Stimulated activated CD8-positive, alpha-beta memory T cell treated with anti-CD3 and anti-CD28 coated beads, Interleukin-7, amount 100 ng/mL, for 48 hours (primary cell): ENCODE results near the gene ADAMTS17.

Source experiments
- DNase-seq, 2 donors: peaks; one replicate each; pipeline ENCODE4 v3.0.0-alpha.2; 2020; ENCODE audit warnings: low read depth in 1 of 2; ENCODE audit errors: extremely low read depth in 1 of 2

The ADAMTS17 gene

DNA sequence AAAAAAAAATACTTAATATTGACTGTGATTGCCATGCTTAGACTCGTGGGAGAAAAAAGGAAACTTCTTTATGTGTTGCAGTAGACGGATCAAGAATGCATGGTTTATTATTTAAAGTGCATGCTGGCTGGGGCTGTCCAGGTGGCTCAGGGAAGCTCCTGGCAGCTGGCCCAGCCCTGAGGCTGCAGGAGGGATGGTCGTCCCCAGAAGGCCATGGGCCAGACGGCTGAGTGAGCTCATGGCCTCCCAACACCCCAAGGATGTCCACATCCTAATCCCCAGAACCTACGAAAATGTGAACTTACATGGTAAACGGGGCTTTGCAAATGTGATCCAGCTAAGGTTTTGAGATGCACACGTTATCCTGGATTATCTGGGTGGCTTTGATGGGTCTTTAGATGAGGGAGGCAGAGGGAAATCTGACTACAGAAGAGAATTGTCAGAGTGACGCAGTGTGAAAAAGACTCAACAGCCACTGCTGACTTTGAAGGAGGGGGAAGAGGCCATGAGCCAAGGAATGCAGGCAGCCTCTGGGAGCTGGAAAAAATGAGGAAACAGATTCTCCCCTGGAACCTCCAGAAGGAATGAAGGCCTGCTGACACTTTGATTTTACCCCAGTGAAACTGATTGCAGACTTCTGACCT lies 29.8 kb downstream of the ADAMTS17 start:
- DNase-seq: no peak

DNA sequence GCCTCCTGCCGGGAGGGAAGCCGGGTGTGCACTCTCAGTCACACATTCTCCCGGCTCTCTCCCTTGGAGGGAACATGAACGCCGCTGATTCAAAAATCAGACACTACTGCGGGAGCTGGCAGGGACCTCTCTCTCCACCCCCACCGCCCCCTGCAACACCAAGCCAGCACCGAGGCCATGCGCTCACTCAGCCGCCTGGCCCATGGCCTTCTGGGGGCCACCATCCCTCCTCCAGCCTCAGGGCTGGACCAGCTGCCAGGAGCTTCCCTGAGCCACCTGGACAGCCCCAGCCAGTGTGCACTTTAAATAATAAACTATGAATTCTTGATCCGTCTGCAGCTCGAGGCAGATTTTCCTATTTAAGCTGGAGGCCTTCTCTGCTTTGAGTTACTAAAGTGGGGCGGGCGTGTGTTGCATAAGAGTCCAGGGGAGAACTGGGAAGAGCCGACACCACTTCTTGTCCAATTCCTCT lies 30.6 kb downstream of the ADAMTS17 start:
- no peak for DNase-seq

GRCh38 chr15:100310513-100311153 lies 31.1 kb downstream of the ADAMTS17 start:
- no peak for DNase-seq

- DNase-seq: no peak
These were observed 31.8 kb downstream of the ADAMTS17 start for GRCh38 chr15:100310041-100310405.

DNA sequence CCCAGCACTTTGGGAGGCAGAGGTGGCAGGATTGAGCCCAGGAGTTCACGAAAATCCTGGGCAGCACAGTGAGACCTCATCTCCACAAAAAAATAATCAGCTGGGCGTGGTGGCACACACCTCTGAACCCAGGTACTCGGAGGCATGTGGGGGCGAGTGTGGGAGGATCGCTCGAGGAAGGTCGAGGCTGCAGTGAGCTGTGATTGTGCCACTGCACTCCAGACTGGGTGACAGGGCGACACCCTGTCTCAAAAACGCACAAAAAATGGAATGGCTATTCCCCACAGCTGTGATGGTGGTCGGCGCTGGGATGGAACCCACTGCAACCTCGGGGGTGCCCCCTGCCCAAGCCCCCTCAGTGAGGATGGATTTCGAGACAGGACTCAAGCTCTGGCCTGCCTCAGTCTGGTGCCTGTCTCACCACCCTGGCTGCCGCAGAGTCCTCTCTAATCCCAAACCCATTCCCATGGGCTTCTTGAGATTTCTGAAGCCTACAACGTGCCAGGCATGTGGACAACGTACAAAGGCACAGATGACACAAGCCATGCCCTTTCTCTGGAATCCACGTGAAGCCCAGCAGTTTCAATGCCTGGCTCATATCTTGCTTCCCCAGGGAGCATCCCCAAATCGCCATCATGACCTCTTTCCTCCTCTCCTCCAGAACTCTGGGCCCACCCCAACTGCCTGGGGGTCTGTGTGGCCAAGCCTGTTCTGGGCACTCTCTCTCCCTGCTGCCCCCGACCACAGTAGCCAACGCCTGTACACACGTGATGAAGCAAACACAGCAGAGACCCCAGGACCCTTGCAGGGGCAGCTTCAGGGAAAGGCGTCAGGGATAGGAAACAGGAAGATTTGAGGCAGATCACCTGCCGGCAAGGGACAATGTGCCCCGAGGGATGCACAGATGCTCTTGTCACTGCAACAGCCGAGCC lies 32.4 kb downstream of the ADAMTS17 start:
- no peak for DNase-seq

DNA sequence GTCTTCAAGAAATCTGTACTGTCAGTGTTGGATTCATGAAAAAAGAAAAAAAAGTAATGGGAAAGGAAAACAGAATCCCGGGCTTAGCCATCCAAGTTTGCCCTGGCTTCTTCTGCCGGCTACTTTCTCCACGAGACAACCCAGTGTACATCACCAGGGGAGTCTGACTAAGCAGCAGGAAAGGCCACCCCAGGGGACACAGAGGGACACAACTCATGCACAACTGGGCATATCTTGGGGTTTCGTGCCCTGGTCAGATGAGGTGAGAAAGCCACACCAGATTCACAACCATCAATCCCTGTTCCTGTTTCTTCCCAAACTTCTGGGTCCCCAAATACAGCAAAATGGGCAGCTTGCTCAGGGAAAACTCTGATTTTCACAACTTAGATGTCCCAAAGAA lies 33.2 kb downstream of the ADAMTS17 start:
- DNase-seq: no peak

- no peak for DNase-seq
These were observed 33.6 kb downstream of the ADAMTS17 start for GRCh38 chr15:100308213-100308600.

DNA sequence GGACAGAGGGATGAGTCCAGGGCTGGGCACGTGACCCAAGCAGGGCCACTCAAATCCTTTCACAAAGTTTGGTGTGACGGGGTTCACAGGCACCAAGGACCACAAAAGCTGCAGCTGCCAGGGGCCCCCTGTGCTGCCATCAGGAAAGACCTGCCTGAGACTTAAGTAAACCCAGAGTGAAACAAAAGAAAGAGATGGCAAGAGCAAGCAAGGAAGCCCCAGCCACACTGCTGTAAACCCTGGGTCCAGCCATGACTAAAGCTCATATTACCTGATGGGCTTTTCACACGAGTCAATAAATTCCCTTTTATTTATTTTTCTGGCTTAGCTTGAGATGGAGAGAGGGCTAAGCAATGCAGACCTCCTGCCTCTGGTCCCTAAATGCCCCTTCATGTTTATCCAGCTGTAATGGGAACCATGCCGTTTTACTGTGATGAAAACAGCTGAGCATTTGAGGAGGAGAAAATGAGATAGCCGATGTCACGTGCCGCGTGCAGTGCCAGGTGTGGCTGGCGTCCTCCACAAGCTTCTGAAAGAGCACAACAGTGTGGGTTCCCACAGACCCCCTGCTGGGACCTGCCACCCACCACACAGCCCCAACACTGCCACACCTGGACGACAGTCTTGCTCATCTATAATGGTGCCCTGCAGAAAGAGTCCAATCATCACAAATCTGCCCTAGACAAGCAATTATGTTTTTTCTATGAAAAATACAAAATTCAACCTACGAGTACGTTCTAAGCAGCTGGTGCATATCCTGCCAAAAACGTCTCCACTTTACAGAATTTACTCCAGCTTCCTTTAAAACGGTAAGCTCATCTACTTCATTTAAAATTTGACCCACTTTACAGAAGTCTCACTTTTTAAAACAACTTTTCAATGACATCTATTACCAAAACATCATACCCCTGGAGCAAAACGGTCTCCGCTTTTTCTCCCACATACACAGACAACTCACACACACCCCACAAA lies 34.2 kb downstream of the ADAMTS17 start:
- DNase-seq: no peak

DNA sequence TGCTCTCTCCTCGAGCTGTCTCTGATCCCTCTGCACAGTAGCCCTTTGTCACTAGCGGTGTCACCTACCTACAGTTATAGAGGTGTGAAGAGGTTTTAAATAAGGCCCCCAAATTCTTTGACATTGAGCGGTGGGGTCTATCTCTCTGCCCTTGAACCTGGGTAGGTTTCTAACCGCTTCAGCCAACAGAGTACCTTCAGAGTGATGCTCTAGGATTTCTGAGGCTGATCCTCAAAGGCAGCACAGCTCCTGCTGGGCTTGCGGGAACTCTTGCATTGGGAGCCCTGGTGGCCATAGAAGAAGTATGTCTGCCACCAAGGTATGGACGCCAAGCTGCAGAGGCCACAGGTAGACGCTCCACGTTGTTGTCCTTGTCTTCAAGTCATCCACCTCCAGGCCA lies 35.7 kb downstream of the ADAMTS17 start:
- DNase-seq: no peak

GRCh38 chr15:100301910-100302431 lies 39.8 kb downstream of the ADAMTS17 start:
- DNase-seq: no peak

DNA sequence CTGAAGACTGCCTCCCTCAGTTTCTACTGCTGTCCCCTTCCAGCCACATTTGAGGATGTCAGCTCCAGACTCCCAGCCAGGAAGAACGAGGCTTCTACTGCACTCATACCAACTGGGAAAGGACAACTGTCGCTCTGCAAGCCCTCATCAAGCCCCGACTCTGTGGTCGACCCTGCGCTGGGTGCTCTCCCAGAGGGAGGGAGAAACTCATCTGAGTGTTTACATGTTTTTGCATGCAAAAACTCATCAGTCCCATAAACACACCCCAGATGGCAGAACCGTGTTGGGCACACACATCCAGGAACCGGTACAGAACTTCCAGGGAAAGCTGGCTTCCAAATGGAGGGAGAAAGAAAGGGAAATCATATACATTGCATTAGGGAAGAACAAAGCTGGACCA lies 43.5 kb downstream of the ADAMTS17 start:
- no peak for DNase-seq

DNA sequence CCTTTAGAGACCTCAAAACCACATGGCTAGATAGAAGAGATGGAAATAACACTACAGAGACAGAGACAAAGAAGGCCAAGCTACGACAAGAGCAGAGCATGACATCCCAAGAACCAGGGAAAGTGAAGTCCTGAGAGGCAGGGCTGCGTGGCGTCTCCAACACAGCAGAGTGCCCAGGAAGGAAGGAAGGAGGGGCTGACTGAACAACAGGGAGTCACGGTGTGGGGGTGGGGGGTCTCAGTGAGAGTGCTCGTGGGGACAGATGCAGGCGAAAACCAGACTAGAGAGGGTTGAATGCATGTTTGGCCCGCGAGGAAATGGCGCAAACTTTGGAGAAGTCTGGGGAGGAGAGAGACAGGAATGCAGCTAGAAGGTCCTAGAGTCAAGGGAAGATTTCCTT lies 44.0 kb downstream of the ADAMTS17 start:
- DNase-seq: no peak

GRCh38 chr15:100295939-100296565 lies 45.7 kb downstream of the ADAMTS17 start:
- DNase-seq: no peak

- no peak for DNase-seq
These were observed 49.8 kb downstream of the ADAMTS17 start for GRCh38 chr15:100292010-100292409.

DNA sequence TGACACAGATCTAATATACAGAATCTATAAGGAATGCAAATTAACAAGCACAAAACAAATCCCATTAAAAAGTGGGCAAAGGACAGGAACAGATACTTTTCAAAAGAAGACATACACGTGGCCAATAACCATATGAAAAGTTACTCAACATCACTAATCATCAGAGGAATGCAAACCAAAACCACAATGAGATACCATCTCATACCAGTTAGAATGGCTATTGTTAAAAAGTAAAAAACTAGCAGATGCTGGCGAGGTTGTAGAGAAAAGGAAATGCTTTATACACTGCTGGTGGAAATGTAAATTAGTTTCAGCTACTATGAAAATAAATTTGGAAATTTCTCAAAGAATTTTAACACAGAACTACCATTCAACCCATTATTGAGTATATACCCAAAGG lies 50.7 kb downstream of the ADAMTS17 start:
- DNase-seq: no peak

GRCh38 chr15:100285641-100286295 lies 56.0 kb downstream of the ADAMTS17 start:
- DNase-seq: no peak

DNA sequence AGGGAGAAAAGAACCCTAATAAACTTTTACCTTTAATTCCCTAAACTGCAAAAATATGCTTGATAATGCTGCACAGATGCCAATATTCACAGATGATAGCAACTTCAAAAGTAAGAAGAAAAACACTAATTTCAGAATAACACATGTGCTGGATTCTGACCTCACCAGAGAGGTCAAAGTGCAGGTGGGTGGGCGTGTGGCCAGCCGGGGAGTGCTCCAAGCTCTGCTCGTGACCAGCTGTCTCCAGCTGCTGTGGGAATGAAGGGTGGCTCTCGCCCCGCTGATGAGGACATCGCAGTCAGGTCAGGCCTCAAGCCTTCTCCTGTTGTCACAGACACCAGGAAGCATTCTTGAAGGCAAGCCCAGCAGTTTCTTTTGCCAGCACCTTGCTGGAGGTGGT lies 57.1 kb downstream of the ADAMTS17 start:
- DNase-seq: no peak

- no peak for DNase-seq
These were observed 57.6 kb downstream of the ADAMTS17 start for GRCh38 chr15:100284191-100284590.
